ENCODE results near the gene HJV.

HJV gene

GRCh38 chr1:145994391-145995120 lies 27.0 kb downstream of the HJV start:
- DNase-seq = no peak

GRCh38 chr1:145993618-145994390 lies 27.7 kb downstream of the HJV start:
- DNase-seq = no peak

- DNase-seq = no peak
Measured at GRCh38 chr1:145992958-145993617, 28.4 kb downstream of the HJV start.

GRCh38 chr1:145992502-145992936 lies 29.0 kb downstream of the HJV start:
- no peak for DNase-seq

GRCh38 chr1:145991735-145992412 lies 29.7 kb downstream of the HJV start:
- DNase-seq = no peak

GRCh38 chr1:145990249-145990855 lies 31.2 kb downstream of the HJV start:
- DNase-seq = no peak

GRCh38 chr1:145988773-145989172 lies 32.8 kb downstream of the HJV start:
- DNase-seq = no peak

GRCh38 chr1:145987926-145988325 lies 33.6 kb downstream of the HJV start:
- no peak for DNase-seq

GRCh38 chr1:145986551-145986950 lies 35.0 kb downstream of the HJV start:
- DNase-seq = no peak

GRCh38 chr1:145985502-145986439 lies 35.8 kb downstream of the HJV start:
- peak in 2 of 56 donors; percentile 12 to 18 for DNase-seq

- DNase-seq = no peak
Measured at GRCh38 chr1:145985129-145985501, 36.4 kb downstream of the HJV start.

- no peak for DNase-seq
Measured at GRCh38 chr1:145983960-145984830, 37.3 kb downstream of the HJV start.

- no peak for DNase-seq
Measured at GRCh38 chr1:145983206-145983675, 38.3 kb downstream of the HJV start.

GRCh38 chr1:145982010-145982723 lies 39.4 kb downstream of the HJV start:
- no peak for DNase-seq

GRCh38 chr1:145980457-145980994 lies 41.0 kb downstream of the HJV start:
- DNase-seq = no peak

- DNase-seq = no peak
Measured at GRCh38 chr1:145979746-145980456, 41.6 kb downstream of the HJV start.
